Measurements from ENCODE around the gene EVI5L.

Gene EVI5L

GRCh38 chr19:7861619-7862412 is 31.8 kb downstream of the EVI5L start:
- no peak for DNase-seq

GRCh38 chr19:7862413-7862951 is 32.5 kb downstream of the EVI5L start:
- DNase-seq = peak; percentile 77 to 81

- no peak for DNase-seq
Observed at GRCh38 chr19:7863157-7863970, 33.3 kb downstream of the EVI5L start.

- no peak for DNase-seq
Observed at GRCh38 chr19:7863971-7864689, 34.1 kb downstream of the EVI5L start.

- DNase-seq = no peak
Observed at GRCh38 chr19:7864690-7865074, 34.7 kb downstream of the EVI5L start.

GRCh38 chr19:7865262-7865911 is 35.4 kb downstream of the EVI5L start:
- peak in 1 of 2 donors; percentile 34 for DNase-seq

GRCh38 chr19:7866399-7867091 is 36.5 kb downstream of the EVI5L start:
- DNase-seq = no peak

DNA sequence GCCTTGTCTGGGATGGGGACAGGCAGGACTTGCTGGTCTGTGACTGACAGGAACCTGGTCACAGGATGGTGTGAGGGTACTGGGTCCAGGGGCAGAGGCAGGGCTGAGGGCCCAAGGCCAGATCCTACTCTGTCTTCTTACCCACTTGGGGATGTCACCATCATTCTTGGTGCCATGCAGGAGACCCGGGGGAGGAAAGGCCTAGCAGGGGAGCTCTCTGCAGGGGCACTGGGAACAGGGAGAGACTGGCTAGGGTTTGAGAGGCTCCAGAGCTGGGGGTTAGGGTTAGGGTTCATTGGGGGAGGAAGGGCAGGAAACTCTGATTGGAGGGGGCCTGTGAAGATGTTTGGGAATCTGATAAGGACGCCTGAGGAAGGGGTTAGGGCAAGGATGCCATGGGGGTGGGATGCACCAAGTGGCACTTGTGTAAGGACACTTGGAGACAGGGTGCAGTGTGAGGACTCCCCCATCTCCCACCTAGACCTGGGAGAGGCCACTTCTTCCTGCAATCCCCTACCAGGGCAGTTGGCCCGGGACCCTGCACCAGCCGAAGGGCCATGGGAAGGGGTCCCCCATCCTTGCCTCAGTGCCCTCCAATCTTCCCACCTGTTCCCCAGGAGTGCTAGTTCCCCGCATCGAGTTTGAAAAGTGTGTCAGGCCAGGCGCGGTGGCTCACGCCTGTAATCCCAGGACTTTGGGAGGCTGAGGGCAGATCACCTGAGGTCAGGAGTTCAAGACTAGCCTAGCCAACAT is 37.2 kb downstream of the EVI5L start:
- DNase-seq = no peak

GRCh38 chr19:7868326-7868670 is 38.3 kb downstream of the EVI5L start:
- no peak for DNase-seq

DNA sequence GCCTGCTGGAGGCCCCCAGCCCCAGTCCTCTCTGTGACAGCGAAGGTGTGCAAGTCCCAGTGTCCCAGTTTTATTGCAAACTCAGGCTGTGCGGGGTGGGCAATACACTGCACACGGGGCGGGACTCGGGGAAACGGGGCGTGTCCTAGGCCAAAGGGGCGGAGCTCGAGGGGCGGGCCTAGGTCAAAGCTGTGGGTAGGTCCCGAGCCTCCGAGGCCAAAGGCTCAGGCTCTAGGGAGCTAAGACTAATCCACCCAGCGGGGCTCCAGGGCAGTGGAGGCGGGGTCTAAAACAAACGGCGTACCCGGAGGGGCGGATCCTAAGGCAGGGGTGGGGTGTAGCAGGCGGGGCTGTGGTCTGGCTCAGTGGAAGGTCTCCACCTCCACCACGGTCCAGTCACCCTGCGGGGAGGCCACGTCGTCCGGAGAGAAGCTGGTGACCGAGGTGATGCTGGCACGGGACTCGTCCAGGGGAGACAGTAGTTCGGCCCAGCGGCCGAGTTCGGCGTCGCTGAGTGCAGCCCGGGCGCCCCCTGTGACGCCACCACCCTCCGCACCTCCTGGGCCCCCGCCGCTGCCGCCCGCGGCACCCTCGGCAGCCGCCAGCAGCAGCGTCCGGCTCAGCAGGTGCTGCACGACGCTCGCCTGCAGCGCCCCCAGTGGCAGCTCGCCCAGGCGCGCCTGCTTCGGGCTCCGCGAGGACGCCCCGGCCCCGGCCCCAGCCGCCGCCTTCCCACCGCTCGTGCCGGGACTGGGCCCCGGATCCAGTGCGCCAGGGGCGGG is 38.8 kb downstream of the EVI5L start:
- peak; percentile 86 to 89 for DNase-seq

GRCh38 chr19:7869453-7869909 is 39.5 kb downstream of the EVI5L start:
- DNase-seq = peak; percentile 76 to 86

DNA sequence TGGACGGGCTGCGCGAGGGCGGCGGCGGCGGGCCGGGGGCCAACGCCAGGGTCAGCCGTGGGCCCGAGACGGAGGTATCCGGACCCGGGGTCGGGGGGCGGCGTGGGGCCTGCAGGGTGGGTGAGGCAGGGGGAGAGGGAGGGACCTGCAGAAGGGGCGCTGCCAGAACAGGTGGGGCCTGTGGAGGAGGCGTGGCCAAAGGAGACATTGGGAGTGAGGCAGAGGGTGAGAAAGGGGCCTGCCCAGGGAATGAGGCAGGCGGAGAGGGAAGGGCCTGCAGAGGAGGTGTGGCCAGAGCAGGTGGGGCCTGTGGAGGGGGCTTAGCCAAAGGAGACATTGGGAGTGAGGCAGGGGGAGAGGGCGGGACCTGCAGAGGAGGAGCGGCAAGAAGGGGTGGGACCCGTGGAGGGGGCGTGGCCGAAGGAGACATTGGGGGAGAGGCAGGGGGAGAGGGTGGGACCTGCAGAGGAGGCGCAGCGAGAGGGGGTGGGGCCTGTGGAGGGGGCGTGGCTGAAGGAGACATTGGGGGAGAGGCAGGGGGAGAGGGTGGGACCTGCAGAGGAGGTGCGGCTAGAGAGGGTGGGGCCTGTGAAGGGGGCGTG is 40.0 kb downstream of the EVI5L start:
- DNase-seq = peak; percentile 66 to 71

GRCh38 chr19:7870571-7871436 is 40.8 kb downstream of the EVI5L start:
- DNase-seq = peak; percentile 63 to 64

GRCh38 chr19:7871437-7872305 is 41.7 kb downstream of the EVI5L start:
- DNase-seq = peak; percentile 89 to 90

- DNase-seq = no peak
Observed at GRCh38 chr19:7872306-7873204, 42.5 kb downstream of the EVI5L start.

DNA sequence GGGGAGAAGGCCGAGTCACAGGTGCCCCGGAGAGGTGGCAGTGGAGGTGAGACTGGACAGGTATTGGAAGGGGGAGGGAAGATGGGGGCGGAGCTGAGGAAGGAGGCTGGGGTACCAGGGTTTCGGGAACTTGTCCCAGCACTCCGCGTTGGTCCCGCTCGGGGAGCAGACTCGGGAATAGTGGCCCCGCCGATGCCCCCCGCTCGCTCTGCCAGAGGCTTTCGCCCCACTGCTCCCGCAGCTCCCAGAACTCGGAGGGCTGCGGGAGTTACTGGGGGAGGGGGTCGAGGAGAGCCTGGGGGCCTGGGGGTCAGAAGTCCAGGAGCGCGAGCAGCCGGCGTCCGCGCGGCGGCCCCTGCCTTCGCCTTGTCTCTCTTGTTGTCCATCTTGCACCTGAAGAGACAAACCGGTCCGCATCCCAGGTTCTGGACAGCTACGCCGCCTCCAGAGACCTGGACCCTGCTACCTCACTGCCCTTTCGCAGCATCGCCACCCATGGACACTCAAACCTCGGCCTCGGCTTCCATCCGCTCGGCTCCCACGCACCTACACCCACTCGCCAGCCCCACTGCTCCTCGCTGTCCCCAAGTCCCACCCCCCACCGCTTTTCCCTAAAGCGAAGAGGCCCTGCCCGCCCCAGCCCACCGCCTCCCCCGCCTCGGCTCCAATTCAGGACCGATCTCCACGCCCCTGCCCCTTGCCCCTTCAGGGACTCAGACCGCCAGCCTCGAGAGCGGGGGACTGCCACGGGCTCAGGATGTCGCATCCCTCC is 43.5 kb downstream of the EVI5L start:
- no peak for DNase-seq

All from CD4-positive, alpha-beta T cell treated with Interferon alpha-2 for 1 hour (primary cell).